Neuron (in vitro differentiated cells): ENCODE data around the gene RARRES1.
A peak's percentile ranks its signal among the peaks of the same experiment; 100 is the strongest.

Experiments used
- H2AFZ ChIP-seq: one replicate; pipeline ENCODE4 v1.6.1; 2013; ENCODE audit warnings: low read depth, mild to moderate bottlenecking, inconsistent platforms, low read length, moderate library complexity
- H3K27me3 ChIP-seq: one replicate; pipeline ENCODE4 v1.6.1; 2013; ENCODE audit warnings: low read length; ENCODE audit not compliant: insufficient read depth
- H3K36me3 ChIP-seq: one replicate; pipeline ENCODE4 v1.6.1; 2013; ENCODE audit warnings: low read length; ENCODE audit not compliant: insufficient read depth
- H3K4me1 ChIP-seq: one replicate; pipeline ENCODE4 v1.6.1; 2013; ENCODE audit warnings: low read length; ENCODE audit not compliant: insufficient read depth
- H3K4me3 ChIP-seq: 2 replicates; pipeline ENCODE4 v1.5.1; 2013; ENCODE audit warnings: mild to moderate bottlenecking, low read length, moderate library complexity
- H3K9me3 ChIP-seq: one replicate; pipeline ENCODE4 v1.6.1; 2013; ENCODE audit warnings: low read length

Gene RARRES1

DNA sequence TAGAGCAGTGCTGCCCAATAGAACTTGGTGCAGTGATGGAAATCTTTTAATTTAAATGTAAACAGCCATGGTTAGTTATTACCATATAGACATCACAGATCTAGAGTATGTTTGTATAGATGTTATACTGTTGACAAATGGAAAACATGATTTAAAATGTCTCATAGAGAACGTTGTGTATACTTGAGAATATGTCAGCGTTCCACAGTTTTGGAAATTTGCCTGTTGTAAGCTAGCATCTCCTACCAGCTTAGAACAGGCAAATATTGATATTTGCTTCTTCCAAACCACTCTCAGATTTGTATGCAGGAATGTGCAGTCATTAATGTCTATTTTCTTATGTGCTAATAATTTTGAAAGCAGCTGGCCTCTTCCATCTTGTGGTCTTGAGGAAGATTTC, 51.4 kb downstream of the RARRES1 start:
- no peaks in the 10 kb centered on the region for H3K4me1 ChIP-seq
- no peak overlapping the region for H2AFZ ChIP-seq
- no peak overlapping the region for H3K4me3 ChIP-seq
- H3K9me3 ChIP-seq, result no peaks in the 10 kb centered on the region
- no peaks in the 10 kb centered on the region for H3K27me3 ChIP-seq
- peaks cover 10% of the 10 kb centered on the region for H3K36me3 ChIP-seq

DNA sequence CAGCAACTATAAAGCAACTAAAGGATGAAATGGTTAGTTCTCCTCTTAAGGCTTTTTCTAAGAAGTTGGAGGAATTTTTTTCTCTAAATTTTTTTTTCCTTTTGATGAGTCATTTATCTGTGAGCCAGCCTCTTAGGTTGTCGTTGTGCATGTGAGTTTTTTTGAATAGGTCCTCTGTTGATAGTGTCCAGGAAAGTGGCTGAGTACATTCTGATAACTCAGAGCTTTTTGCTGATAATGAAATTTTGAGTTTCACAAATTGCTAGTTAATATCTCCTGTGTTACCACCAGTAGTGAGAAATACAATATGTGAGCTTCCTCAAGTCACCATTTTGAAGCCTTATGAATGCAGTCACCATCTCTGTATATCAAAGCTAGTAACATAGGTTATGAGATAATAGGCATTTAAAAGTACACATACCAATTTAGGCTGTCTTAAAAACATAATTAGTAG, 52.7 kb downstream of the RARRES1 start:
- Histone ChIP-seq H3K4me3 (no peak overlapping the region), H3K27me3 (no peaks in the 10 kb centered on the region), H2AFZ (no peak overlapping the region), H3K36me3 (peaks cover 5% of the 10 kb centered on the region), H3K4me1 (no peaks in the 10 kb centered on the region), H3K9me3 (no peaks in the 10 kb centered on the region)

DNA sequence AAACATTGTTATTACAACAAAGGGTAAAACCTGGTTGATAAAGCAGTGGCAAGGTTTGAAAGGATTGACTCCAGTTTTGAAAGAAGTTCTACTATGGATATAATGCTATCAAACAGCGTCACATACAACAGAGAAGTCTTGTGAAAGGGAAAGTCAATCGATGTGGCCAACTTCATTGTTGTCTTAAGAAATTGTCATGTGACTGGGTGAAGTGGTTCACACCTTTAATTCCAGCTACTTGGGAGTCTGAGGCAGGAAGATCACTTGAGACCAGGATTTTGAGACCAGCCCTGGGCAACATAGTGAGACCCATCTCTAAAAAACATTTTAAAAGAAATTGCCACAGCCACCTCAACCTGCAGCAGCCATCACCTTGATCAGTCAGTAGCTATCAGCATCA, 53.6 kb downstream of the RARRES1 start:
- H3K9me3 ChIP-seq, result no peaks in the 10 kb centered on the region

DNA sequence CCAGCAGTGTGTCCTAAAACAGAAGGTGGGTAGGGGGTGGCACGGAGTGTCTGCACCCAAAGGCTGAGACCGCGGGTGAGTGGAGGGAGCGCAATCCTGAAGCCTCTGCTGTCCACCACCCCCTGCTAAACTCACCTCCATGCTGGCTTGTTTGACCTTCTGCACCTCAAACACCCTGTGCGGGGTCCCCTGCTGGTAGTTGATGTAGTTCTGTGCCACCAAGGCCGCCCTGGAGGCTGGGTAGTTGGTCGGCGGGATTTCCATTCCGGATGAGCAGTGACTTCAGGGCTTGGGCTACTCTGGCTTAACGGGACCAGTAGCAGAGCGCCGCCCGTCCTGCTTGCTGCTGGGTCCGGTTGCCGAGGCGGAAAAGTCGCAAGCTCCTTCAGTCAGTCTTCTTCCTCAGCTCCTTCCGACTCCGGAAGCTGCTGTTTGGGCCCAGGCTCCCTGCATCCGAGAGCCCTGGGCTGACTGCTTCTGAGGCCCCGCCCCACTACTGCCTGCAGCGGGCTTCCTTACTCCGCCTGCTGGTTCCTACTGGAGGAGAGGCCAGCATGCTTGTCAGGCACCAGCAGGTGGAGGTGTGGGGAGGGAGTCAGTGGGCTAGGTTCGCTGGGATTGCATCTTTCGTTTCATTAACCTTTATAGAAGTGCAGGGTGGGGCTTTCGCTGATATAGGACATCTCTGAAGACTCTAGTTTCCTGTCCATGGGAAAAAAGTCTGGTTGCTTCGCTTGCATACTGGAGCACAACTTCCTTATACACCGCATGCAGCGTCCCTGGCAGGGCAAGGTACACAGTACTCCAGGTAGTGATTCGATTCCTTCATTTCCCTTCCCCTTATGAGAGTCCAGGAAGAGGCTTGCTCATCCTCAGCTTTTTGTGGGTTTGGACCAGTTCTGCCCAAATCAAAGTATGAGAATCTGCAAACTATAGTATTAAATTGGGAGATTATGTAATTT, 59.8 kb downstream of the RARRES1 start, which contains the start of gene LXN:
TSS of gene LXN (minus strand) at position 434 of the 962 bp plus-strand sequence. CDS start at position 264, 170 bp downstream.
- no peaks in the 10 kb centered on the region for H3K4me1 ChIP-seq

More for the DNA sequence above, 53.6 kb downstream of the RARRES1 start:
- H3K4me3 ChIP-seq, result no peak overlapping the region
- no peak overlapping the region for H2AFZ ChIP-seq
- no peaks in the 10 kb centered on the region for H3K4me1 ChIP-seq
- H3K36me3 ChIP-seq, result peaks cover 5% of the 10 kb centered on the region
- H3K27me3 ChIP-seq, result no peaks in the 10 kb centered on the region

DNA sequence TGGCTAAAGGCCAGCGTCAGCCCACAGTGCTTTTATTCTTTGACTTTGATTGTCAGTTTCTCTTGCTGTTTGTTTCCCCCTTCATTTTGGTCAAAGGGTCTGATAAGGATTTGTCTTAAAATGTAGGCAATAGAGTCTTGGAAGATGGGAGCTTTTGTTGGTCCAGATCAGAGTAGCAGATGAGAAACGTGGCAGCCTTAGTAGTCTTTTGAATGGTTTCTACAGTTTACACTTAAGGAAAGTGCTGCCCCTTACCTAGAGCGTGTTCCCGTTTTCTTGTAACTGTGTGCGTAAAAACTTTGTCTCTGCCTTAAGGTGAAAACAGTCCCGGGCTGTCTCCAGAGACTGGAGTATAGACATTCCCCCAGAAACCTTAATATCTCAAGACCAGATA, 60.4 kb downstream of the RARRES1 start:
- Histone ChIP-seq H3K4me1 (no peaks in the 10 kb centered on the region), H3K4me3 (peak overlapping the region; percentile 42), H3K36me3 (peaks cover 24% of the 10 kb centered on the region), H3K9me3 (no peaks in the 10 kb centered on the region), H3K27me3 (no peaks in the 10 kb centered on the region), H2AFZ (no peak overlapping the region)

More for the DNA sequence above, 59.8 kb downstream of the RARRES1 start, which contains the start of gene LXN:
- Histone ChIP-seq H3K9me3 (no peaks in the 10 kb centered on the region), H3K27me3 (no peaks in the 10 kb centered on the region), H3K36me3 (peaks cover 18% of the 10 kb centered on the region), H3K4me3 (peak within 1 kb of the TSS; percentile 42), H2AFZ (no peak within 1 kb of the TSS)

DNA sequence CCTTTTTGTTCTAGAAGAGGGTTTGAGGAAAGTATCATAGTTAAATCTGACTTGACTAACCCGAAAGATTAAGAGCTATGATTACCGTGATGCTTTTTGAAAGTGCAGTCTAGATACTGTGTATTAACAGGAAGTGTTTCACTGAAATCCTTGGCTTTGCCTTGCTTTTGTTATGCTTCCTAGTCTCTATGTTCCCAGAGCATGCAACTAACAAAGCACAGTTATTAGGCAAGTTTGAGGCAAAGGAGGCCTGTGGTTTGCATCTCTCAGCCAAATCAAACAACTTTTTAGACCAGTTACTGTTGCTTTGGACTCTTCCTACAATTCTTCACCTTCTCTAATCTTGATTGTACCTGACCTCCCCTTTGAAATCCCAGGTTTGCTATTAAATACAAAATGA, 63.8 kb downstream of the RARRES1 start:
- Histone ChIP-seq H3K27me3 (no peaks in the 10 kb centered on the region), H3K4me3 (no peak overlapping the region), H2AFZ (no peak overlapping the region), H3K9me3 (no peaks in the 10 kb centered on the region), H3K4me1 (no peaks in the 10 kb centered on the region), H3K36me3 (peaks cover 39% of the 10 kb centered on the region)

DNA sequence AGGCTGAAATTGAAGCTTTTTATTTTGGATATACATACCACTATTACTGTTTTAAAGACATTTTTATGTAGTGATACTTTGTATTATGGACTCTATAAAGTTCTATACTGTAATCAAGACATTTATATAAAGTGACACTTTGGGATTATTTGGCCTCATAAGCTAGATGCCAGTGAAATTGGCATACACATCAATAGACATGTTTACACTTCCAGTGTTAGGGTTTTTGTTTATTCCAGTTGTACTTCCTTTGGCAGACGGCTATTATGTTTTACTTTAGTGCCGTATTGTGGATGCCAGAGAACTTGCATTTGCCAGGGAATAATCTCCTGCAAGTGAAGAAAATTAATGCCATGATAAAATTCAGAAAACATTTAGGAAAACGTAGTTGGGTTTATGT, 65.8 kb downstream of the RARRES1 start:
- peaks cover 54% of the 10 kb centered on the region for H3K36me3 ChIP-seq

DNA sequence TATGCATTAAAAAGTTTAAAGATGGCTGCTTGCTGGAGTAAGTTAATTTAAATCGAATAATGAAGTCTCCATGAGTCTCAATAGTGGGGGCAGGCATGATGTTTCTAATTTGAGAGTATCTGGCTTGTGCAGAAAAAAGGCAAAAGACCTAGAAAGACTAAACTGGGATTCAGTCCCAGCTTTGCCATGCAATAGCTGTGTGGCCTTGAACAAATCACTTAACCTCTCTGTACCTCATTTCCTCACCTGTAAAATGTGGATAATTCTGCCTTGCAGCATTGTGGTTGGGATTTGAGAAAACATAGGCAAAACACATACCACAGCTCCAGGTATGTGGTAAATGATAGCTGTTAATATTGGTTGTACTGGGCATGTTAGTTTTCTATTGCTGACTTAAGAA, 68.4 kb downstream of the RARRES1 start:
- Histone ChIP-seq H3K9me3 (no peaks in the 10 kb centered on the region), H3K27me3 (no peaks in the 10 kb centered on the region), H3K36me3 (peaks cover 71% of the 10 kb centered on the region), H3K4me1 (no peaks in the 10 kb centered on the region), H3K4me3 (no peak overlapping the region), H2AFZ (no peak overlapping the region)

More for the DNA sequence above, 65.8 kb downstream of the RARRES1 start:
- Histone ChIP-seq H3K4me3 (no peak overlapping the region), H3K9me3 (no peaks in the 10 kb centered on the region), H3K4me1 (no peaks in the 10 kb centered on the region), H2AFZ (no peak overlapping the region), H3K27me3 (no peaks in the 10 kb centered on the region)

DNA sequence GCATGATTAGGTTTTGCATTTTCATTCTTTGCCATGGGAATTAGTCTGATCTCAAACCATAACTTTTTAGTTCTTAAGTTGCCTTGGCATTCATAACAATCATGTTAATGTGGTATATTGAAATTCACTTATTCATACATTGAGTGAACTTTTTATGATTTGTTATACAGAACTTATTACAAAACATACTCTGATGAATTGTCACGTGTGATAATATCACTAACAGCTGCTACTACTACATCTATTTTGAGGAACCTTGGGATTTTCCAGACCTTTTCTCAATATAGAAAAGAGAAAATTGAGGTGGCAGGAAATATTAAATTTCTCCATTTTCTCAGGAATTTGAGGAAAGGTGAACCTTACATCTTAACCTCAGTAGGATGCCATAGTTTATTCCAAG, 69.0 kb downstream of the RARRES1 start:
- Histone ChIP-seq H3K4me1 (no peaks in the 10 kb centered on the region), H3K9me3 (no peaks in the 10 kb centered on the region), H3K27me3 (no peaks in the 10 kb centered on the region), H3K4me3 (no peak overlapping the region), H2AFZ (no peak overlapping the region), H3K36me3 (peaks cover 68% of the 10 kb centered on the region)

DNA sequence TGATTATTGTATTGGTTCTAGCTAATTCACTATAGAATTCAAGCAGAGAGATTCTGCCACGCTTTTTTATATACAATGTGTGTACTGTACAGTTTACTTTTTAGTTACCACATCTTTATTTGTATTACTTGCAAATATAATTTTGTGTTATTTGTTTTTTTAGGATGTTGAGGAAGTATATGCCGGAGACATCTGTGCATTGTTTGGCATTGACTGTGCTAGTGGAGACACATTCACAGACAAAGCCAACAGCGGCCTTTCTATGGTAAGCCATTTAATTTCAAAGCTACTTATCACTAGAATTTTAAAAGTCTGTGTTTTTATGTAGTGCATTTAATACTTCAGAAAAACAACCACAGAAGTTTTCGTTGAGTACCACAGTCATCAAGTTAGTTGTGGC, 71.5 kb downstream of the RARRES1 start:
- no peaks in the 10 kb centered on the region for H3K27me3 ChIP-seq
- H3K4me3 ChIP-seq, result no peak overlapping the region
- no peaks in the 10 kb centered on the region for H3K4me1 ChIP-seq
- H3K9me3 ChIP-seq, result no peaks in the 10 kb centered on the region
- no peak overlapping the region for H2AFZ ChIP-seq
- peaks cover 57% of the 10 kb centered on the region for H3K36me3 ChIP-seq

DNA sequence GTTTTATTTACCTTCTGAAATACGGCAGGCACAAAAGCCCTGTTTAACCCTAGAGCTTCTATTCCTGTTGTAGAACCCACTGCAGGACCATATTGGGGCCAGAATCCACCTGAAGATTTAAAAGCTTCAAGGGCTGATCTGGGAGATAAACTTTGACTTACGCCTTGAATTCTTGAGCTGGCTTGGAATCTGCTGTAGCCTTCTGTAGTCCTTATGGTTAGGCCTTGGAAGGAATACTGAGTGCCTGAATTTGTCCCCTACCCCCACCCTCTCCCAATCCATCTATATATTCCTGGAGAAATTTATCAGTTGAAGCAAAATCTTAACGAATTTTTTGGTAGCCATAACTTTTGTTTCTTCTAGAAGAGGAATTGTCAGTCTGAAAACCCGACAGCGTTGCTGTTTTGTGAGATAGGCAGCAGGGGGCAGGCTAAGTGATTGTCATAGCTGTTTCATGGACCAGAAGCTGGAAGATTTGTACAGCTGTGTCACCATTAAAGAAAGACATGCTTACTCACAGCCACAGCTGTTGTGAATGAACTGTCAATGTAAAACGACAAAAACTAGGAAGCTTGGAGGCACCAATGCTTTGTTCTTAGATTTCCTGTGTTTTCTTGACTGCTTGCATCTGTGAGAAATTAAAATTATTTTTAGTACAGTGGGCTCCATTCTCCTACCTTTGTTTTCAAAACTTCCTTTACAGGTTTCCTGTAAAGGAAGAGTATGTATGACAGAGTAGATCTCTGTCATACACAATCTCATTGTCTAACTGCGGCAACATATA, 72.6 kb downstream of the RARRES1 start:
- no peaks in the 10 kb centered on the region for H3K9me3 ChIP-seq
- H3K4me1 ChIP-seq, result no peaks in the 10 kb centered on the region
- H3K36me3 ChIP-seq, result peaks cover 61% of the 10 kb centered on the region
- no peak overlapping the region for H3K4me3 ChIP-seq
- H2AFZ ChIP-seq, result no peak overlapping the region
- H3K27me3 ChIP-seq, result no peaks in the 10 kb centered on the region

DNA sequence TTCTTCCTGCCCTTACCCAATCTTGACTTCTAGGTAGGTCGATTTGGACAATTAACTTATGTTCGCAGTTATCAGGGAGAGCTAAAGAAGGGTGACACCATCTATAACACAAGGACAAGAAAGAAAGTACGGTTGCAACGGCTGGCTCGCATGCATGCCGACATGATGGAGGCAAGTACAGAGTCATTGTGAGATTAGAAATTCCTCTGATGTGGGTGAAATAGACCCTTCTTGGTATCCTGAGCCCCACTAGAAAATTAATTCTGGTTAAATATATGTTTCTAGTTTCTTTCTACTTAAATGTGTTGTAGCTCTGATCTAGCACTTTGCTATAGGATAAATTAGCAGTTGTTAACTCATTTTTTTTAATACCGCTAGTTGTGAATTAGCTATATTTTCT, 73.4 kb downstream of the RARRES1 start:
- peaks cover 65% of the 10 kb centered on the region for H3K36me3 ChIP-seq
- no peaks in the 10 kb centered on the region for H3K9me3 ChIP-seq
- no peaks in the 10 kb centered on the region for H3K4me1 ChIP-seq
- H3K27me3 ChIP-seq, result no peaks in the 10 kb centered on the region
- no peak overlapping the region for H2AFZ ChIP-seq
- H3K4me3 ChIP-seq, result no peak overlapping the region

DNA sequence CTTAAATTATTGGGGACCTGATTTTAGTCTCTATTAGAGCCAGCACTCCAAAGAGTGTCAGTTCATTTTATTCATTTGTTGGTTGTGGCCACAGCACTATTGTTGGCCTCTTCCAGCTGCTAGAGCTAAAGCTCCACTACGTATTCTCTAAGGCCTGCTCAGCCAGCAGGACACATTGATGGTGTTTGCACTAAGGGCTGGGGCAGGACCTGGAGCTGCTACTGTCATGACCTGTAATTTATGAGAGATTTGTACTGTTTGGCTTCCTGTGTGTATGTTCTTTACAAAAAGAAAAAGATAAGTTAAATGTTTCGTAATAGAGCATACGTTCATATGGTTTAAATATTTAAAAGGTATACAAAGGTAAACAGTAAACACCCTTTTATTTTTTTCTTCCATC, 79.8 kb downstream of the RARRES1 start:
- no peak overlapping the region for H3K4me3 ChIP-seq
- H3K27me3 ChIP-seq, result no peaks in the 10 kb centered on the region
- no peaks in the 10 kb centered on the region for H3K4me1 ChIP-seq
- no peaks in the 10 kb centered on the region for H3K9me3 ChIP-seq
- peaks cover 59% of the 10 kb centered on the region for H3K36me3 ChIP-seq
- H2AFZ ChIP-seq, result no peak overlapping the region
